GM12873 (cell line): ENCODE measurements around the gene AXIN1.

ENCODE experiments used
- TF ChIP-seq, protein P1 (sequence below): IDR thresholded peaks from 2 replicates; pipeline ENCODE4 v1.5.1; 2012; ENCODE audit warnings: low read depth, mild to moderate bottlenecking, moderate library complexity, low read length, control low read depth; ENCODE audit not compliant: insufficient read depth; ENCODE audit errors: missing control alignments

AXIN1 gene

GRCh38 chr16:252366-253337 lies 99.9 kb downstream of the AXIN1 start:
- TF ChIP-seq, protein P1, sequence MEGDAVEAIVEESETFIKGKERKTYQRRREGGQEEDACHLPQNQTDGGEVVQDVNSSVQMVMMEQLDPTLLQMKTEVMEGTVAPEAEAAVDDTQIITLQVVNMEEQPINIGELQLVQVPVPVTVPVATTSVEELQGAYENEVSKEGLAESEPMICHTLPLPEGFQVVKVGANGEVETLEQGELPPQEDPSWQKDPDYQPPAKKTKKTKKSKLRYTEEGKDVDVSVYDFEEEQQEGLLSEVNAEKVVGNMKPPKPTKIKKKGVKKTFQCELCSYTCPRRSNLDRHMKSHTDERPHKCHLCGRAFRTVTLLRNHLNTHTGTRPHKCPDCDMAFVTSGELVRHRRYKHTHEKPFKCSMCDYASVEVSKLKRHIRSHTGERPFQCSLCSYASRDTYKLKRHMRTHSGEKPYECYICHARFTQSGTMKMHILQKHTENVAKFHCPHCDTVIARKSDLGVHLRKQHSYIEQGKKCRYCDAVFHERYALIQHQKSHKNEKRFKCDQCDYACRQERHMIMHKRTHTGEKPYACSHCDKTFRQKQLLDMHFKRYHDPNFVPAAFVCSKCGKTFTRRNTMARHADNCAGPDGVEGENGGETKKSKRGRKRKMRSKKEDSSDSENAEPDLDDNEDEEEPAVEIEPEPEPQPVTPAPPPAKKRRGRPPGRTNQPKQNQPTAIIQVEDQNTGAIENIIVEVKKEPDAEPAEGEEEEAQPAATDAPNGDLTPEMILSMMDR, result no peak

DNA sequence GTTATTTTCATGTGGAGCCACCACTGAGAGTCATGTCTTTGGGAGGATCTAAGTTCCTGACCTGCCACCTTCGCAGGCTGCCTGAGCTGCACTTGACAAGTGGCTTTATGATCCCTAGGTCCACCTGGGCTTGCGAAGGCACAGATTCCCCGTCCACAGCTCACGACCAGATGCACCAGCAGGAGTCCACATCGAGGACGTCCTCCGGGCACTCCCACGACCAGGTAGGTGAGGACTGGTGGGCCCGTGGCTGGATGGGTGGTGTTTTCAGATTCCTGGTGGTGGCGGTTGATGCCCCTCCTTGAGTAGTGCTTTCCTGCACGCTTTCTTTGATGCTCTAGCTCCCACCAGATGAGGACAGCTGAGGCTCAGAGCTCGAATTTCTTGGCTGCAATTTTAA lies 103.1 kb downstream of the AXIN1 start:
- TF ChIP-seq, protein P1, result no peak

GRCh38 chr16:247027-247426 lies 105.5 kb downstream of the AXIN1 start:
- TF ChIP-seq, protein P1, result no peak

GRCh38 chr16:245105-245504 lies 107.4 kb downstream of the AXIN1 start:
- TF ChIP-seq, protein P1, result no peak

DNA sequence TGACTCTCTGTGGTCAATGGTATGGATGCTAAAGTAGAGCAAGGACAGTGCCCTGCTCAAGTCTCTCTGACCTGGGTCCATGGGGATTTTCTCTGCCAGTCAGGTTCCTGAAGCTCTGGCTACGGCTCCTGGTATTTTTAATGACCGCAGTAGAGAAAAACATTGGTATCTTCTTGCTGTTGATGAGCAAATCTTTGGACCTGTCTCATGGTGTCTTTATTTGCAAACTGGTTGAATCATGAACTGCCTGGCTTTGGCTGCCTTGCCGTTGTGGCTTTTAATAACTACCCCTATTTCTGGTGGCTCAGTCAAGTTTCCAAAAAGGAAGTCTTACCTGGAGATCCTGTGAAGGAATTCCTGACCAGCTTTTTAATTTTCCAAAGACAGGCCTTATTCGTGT lies 109.2 kb downstream of the AXIN1 start:
- TF ChIP-seq, protein P1, result no peak

- TF ChIP-seq, protein P1, result no peak
Measured at GRCh38 chr16:242281-242680, 110.2 kb downstream of the AXIN1 start.

GRCh38 chr16:240559-240958 lies 112.0 kb downstream of the AXIN1 start:
- TF ChIP-seq, protein P1, result no peak
